Fibroblast of pulmonary artery (primary cell): ENCODE results near the gene CSGALNACT2.
"Not testable (repeated sequence)": the region's sequence is repeated elsewhere in the genome, so short reads cannot be mapped to it uniquely, and the experiment has no call there.

Source experiments
- DNase-seq: peaks from one replicate; pipeline ENCODE4 v3.0.0-alpha.2; 2010; ENCODE audit warnings: low read depth
- H3K4me3 ChIP-seq: replicated peaks from 2 replicates; pipeline ENCODE4 v1.5.1; 2011; ENCODE audit warnings: low read depth, mild to moderate bottlenecking, control low read depth, low read length, moderate library complexity
- CTCF ChIP-seq: IDR thresholded peaks from 2 replicates; pipeline ENCODE4 v1.5.1; 2011; ENCODE audit warnings: mild to moderate bottlenecking, control low read depth, low read length, inconsistent platforms; ENCODE audit errors: missing control alignments

Gene CSGALNACT2

GRCh38 chr10:43170491-43170890 is 32.2 kb downstream of the CSGALNACT2 start:
- no peak overlapping the region for H3K4me3 ChIP-seq
- peak; percentile 28 for TF ChIP-seq CTCF
- peak; percentile 23 for DNase-seq

GRCh38 chr10:43172645-43173044 is 34.4 kb downstream of the CSGALNACT2 start:
- TF ChIP-seq CTCF: no peak
- no peak for DNase-seq
- H3K4me3 ChIP-seq: no peak overlapping the region

GRCh38 chr10:43173120-43173519 is 34.9 kb downstream of the CSGALNACT2 start:
- H3K4me3 ChIP-seq: no peak overlapping the region
- DNase-seq: no peak
- no peak for TF ChIP-seq CTCF

GRCh38 chr10:43174969-43175368 is 36.7 kb downstream of the CSGALNACT2 start:
- H3K4me3 ChIP-seq: no peak overlapping the region
- DNase-seq: no peak
- no peak for TF ChIP-seq CTCF

- no peak for DNase-seq
- no peak overlapping the region for H3K4me3 ChIP-seq
- TF ChIP-seq CTCF: no peak
These were observed 38.0 kb downstream of the CSGALNACT2 start for GRCh38 chr10:43176271-43176670.

- no peak for TF ChIP-seq CTCF
- no peak overlapping the region for H3K4me3 ChIP-seq
- no peak for DNase-seq
These were observed 39.4 kb downstream of the CSGALNACT2 start for GRCh38 chr10:43177595-43177994.

- H3K4me3 ChIP-seq: no peak overlapping the region
- no peak for TF ChIP-seq CTCF
- no peak for DNase-seq
These were observed 42.9 kb downstream of the CSGALNACT2 start for GRCh38 chr10:43181146-43181545.

GRCh38 chr10:43183764-43184163 is 45.5 kb downstream of the CSGALNACT2 start:
- not testable (repeated sequence) for H3K4me3 ChIP-seq, DNase-seq
